ENCODE results near the gene EPHB3.
"Not testable (repeated sequence)": the region's sequence is repeated elsewhere in the genome, so short reads cannot be mapped to it uniquely, and the experiment has no call there.

The EPHB3 gene

DNA sequence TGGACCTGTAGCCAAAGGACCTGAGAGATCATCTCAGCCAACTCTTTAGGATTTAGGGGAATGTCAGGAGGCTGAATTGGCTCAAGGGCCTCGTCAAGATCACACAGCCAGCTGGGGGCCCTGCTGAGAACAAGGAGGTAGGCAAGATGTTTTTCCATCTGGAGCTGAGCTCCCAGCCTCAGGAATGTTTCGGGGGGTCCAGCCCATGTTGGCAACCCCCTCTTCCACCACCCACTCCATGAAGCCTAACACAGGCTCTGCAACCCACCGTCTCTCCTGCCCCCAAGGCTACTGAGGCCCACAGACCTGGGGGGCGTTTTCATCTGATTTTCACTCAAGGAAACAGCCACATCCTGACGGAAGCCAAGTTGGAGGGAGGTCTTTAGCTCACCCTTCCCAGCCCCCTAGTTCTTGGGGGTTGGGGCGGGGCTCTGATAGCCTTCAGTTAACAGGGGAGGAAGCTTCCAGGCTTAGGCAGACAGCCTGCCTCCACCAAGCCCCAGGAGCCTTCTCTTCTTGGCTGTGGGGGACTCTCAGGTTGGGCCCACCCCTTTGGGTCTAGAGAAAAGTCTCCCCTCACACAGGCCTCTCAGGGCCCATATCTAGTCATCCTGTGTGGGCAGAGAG lies 48.8 kb downstream of the EPHB3 start:
- no peak overlapping the region for H3K4me3 ChIP-seq (ENCODE audit: low read length)
- TF ChIP-seq, protein P1, sequence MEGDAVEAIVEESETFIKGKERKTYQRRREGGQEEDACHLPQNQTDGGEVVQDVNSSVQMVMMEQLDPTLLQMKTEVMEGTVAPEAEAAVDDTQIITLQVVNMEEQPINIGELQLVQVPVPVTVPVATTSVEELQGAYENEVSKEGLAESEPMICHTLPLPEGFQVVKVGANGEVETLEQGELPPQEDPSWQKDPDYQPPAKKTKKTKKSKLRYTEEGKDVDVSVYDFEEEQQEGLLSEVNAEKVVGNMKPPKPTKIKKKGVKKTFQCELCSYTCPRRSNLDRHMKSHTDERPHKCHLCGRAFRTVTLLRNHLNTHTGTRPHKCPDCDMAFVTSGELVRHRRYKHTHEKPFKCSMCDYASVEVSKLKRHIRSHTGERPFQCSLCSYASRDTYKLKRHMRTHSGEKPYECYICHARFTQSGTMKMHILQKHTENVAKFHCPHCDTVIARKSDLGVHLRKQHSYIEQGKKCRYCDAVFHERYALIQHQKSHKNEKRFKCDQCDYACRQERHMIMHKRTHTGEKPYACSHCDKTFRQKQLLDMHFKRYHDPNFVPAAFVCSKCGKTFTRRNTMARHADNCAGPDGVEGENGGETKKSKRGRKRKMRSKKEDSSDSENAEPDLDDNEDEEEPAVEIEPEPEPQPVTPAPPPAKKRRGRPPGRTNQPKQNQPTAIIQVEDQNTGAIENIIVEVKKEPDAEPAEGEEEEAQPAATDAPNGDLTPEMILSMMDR (conservative IDR thresholded peaks at IDR 0.05; ENCODE audit: low read length), result no peak
- DNase-seq (ENCODE audit: low read depth), result no peak

DNA sequence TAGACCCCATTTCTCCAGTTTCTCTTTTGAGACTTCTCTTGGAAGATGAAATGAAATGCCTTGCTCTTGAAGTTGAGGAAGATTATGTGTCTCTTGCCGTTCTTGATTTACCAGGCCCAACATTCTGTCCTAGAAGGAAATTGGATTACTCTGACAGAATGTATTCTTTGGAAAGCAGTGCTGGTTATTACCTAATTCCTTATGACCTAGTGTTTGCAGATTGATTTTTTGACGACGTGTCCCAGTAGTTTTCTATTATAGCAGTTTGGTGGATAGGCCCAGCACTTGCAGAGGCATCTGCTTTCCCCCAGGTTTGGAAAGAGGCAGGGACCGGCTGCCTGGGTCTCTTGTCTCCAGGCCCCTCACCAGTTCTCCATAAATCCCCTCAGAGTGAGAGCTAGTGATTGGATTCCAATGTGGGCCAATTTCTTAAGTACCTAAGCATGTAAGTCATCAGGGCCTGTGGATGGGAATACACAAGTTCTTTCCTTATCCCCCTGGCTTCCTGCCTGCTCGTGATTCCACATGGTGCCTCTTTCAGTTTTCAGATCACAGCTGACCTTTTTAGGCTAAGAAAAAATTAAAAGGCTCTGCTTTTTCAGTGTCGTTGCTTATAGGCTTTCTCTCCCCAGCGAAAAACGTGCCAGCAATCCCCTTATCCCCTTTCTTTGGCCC lies 50.2 kb downstream of the EPHB3 start:
- H3K4me3 ChIP-seq (ENCODE audit: low read length), result no peak overlapping the region
- TF ChIP-seq, protein P1 (conservative IDR thresholded peaks at IDR 0.05; ENCODE audit: low read length), result no peak
- peak; percentile 51 for DNase-seq (ENCODE audit: low read depth)

DNA sequence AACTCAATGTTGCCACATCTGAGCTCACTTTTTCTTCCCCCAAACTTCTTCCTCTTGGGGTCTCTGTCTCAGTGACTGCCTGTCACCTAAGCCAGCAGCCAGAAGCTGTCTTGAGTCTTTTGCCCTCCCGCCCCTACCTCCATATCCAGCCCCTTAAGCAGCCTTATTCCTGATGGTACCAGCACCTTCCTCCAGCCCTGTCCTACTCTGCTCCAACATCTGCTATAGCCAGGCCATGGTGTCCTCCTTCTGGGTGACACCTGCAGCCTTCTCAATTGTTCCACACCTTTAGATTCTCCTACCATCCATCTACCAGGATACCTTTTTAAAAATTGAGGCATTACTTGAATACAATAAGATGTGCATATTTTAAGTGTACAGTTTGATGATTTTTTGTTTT lies 53.8 kb downstream of the EPHB3 start:
- TF ChIP-seq, protein P1 (conservative IDR thresholded peaks at IDR 0.05; ENCODE audit: low read length), result no peak
- no peak for DNase-seq (ENCODE audit: low read depth)
- no peak overlapping the region for H3K4me3 ChIP-seq (ENCODE audit: low read length)

DNA sequence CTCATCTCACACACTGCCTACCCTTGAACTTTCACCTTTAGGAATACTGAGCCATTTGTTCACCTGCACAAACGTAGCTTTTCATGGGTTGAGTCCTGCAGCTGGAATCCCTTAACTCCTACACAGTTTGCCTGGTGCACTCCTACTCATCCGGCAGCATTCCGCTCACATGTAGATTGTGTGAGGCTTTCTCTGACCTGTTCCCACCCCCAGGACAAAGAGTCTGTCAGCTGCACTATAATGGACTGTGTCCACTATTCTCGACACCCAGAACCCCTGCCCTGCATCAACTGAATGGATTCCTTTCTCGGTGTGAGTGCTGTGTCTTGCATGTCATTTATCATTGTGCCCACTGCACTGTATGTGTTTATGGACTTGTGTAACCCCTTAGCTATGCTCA lies 54.9 kb downstream of the EPHB3 start:
- no peak overlapping the region for H3K4me3 ChIP-seq (ENCODE audit: low read length)
- TF ChIP-seq, protein P1 (conservative IDR thresholded peaks at IDR 0.05; ENCODE audit: low read length), result no peak
- no peak for DNase-seq (ENCODE audit: low read depth)

- H3K4me3 ChIP-seq (ENCODE audit: low read length); DNase-seq (ENCODE audit: low read depth): not testable (repeated sequence)
These were observed 55.7 kb downstream of the EPHB3 start for GRCh38 chr3:184617306-184617705.

DNA sequence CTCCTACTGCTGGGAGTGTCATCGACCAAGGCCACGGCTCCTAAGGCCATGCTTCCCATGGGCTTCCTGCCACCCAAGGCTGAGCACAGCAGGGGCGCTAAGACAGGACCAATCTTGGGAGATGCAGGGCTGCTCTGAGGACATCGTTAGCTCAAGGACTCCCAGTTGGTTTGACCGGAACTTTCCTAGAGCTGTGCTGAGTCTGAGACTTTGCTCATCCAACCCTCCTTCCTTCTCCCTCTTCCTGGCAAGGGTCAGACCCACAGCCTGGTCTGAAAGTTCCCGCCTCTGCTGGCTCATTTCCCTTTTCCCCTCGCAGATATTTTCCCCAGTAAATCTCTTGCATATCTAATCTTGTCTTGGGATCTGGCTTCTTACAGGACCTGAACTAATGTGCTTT lies 57.2 kb downstream of the EPHB3 start:
- no peak overlapping the region for H3K4me3 ChIP-seq (ENCODE audit: low read length)
- TF ChIP-seq, protein P1 (conservative IDR thresholded peaks at IDR 0.05; ENCODE audit: low read length), result no peak
- DNase-seq (ENCODE audit: low read depth), result no peak

- H3K4me3 ChIP-seq (ENCODE audit: low read length), result no peak overlapping the region
- TF ChIP-seq, protein P1 (conservative IDR thresholded peaks at IDR 0.05; ENCODE audit: low read length), result no peak
- DNase-seq (ENCODE audit: low read depth), result peak; percentile 15
These were observed 57.8 kb downstream of the EPHB3 start for GRCh38 chr3:184619369-184619768.

Data from AG10803 (cell line).